RWPE2 (cell line): Measurements from ENCODE around the gene ZFR.

Experiments used
- ATAC-seq: fragments of 200-7000 bp; cut with Tn5 transposase; 3 replicates; pipeline ENCODE4 v1.9.1; 2021; ENCODE audit warnings: low read depth
- DNase-seq: peaks from one replicate; pipeline ENCODE4 v3.0.0-alpha.2; 2020; ENCODE audit warnings: low spot score
- H3K27ac ChIP-seq: fragments of 450-650 bp; 2 replicates; pipeline ENCODE4 v1.5.1; 2017; ENCODE audit warnings: mild to moderate bottlenecking; ENCODE audit not compliant: poor library complexity, severe bottlenecking
- H3K27me3 ChIP-seq: fragments of 250-450 bp; sonication (Bioruptor Pico); 2 replicates; pipeline ENCODE4 v1.5.1; 2021; ENCODE audit warnings: mild to moderate bottlenecking, moderate library complexity; ENCODE audit not compliant: insufficient read depth, poor library complexity, severe bottlenecking
- H3K36me3 ChIP-seq: fragments of 250-450 bp; sonication (Bioruptor Pico); 2 replicates; pipeline ENCODE4 v1.5.1; 2020; ENCODE audit warnings: low read depth, mild to moderate bottlenecking, moderate library complexity
- H3K4me1 ChIP-seq: fragments of 250-450 bp; sonication (Bioruptor Pico); 2 replicates; pipeline ENCODE4 v1.5.1; 2021; ENCODE audit warnings: mild to moderate bottlenecking, moderate library complexity; ENCODE audit not compliant: insufficient read depth, poor library complexity, severe bottlenecking
- H3K4me3 ChIP-seq: fragments of 250-450 bp; sonication (Bioruptor Pico); 2 replicates; pipeline ENCODE4 v1.5.1; 2021; ENCODE audit warnings: mild to moderate bottlenecking, moderate library complexity; ENCODE audit not compliant: severe bottlenecking
- H3K9me3 ChIP-seq: fragments of 250-450 bp; sonication (Bioruptor Pico); 2 replicates; pipeline ENCODE4 v1.5.1; 2021; ENCODE audit warnings: mild to moderate bottlenecking, moderate library complexity; ENCODE audit not compliant: severe bottlenecking
- CTCF ChIP-seq: fragments of 450-650 bp; IDR thresholded peaks from one replicate; pipeline ENCODE4 v1.5.1; 2017; ENCODE audit warnings: mild to moderate bottlenecking, moderate library complexity; ENCODE audit not compliant: poor library complexity, severe bottlenecking

Gene ZFR

DNA sequence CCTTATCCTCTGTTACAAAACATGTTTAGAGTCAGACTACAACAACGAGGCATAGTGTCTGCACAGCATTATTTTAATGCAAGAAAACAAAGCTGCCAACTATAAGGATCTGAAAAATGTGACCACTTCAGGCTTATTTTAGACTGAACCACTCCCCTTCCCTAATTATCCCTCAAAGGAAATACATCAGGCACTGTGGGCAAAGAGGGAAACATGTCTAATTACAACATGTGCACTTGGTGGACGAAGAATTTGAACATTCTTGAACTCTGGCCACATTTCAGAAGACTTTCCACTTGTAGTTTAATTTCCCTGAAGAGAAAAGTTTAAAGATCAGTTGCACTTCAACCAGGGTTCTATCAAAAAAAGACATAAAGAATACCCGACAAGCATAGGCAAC, 135.6 kb downstream of the ZFR start:
- Histone ChIP-seq H3K27me3 (no peaks in the 10 kb centered on the region), H3K36me3 (no peaks in the 10 kb centered on the region), H3K4me1 (no peaks in the 10 kb centered on the region), H3K4me3 (no peak overlapping the region), H3K27ac (no peak overlapping the region), H3K9me3 (no peaks in the 10 kb centered on the region)
- ATAC-seq (no peak), DNase-seq (no peak)
- no peak for TF ChIP-seq CTCF

DNA sequence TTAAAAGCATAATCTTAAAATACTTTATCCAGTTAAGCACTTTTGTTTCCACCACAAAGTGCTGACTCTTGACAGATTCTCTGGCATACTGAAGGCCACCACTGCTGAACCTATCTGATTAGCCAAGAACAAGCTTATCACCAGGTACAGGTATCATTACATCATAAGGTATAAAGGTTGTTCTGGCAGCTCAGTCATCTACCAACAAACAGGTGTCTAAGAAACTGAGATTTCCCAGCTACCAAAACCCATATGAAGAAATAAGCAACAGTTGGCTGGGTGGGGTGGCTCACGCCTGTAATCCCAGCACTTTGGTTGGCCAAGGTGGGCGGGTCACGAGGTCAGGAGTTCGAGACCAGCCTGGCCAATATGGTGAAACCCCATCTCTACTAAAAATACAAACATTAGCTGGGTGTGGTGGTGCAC, 136.8 kb downstream of the ZFR start:
- no peak overlapping the region for H3K4me3 ChIP-seq
- H3K27ac ChIP-seq = no peak overlapping the region
- DNase-seq (no peak), ATAC-seq (no peak)
- H3K4me1 ChIP-seq = no peaks in the 10 kb centered on the region
- no peak for TF ChIP-seq CTCF
- H3K36me3 ChIP-seq = no peaks in the 10 kb centered on the region
- H3K27me3 ChIP-seq = no peaks in the 10 kb centered on the region
- H3K9me3 ChIP-seq = no peaks in the 10 kb centered on the region

- ATAC-seq (no peak), DNase-seq (no peak)
- no peaks in the 10 kb centered on the region for H3K4me1 ChIP-seq
- H3K36me3 ChIP-seq = no peaks in the 10 kb centered on the region; the same call in 1 of the 2 replicates
- no peak overlapping the region for H3K4me3 ChIP-seq
- H3K27me3 ChIP-seq = no peaks in the 10 kb centered on the region
- no peak overlapping the region for H3K27ac ChIP-seq
- TF ChIP-seq CTCF = no peak
- H3K9me3 ChIP-seq = no peaks in the 10 kb centered on the region
These were observed 139.9 kb downstream of the ZFR start for GRCh38 chr5:32304622-32305021.
